Stomach (tissue), 9 donors: ENCODE measurements around the gene RABL6. TPM values are rescaled to one million over a fixed set of nuclear protein-coding genes. Genes with fewer than 3 reads are reported as not detected.

Experiments used
- DNase-seq, 2 donors: peaks; one replicate each; pipeline versions ENCODE4 v3.0.0 to v3.0.0-alpha.2; 2013 to 2019
- H3K27ac ChIP-seq, 5 donors: fragments of 200-600 bp in 4 of 5; sonication (generic) in 4 of 5; one replicate each; pipeline ENCODE4 v1.5.1; 2013 to 2019; ENCODE audit warnings: mild to moderate bottlenecking in 1 of 5, moderate library complexity in 1 of 5
- H3K27me3 ChIP-seq, 3 donors: fragments of 200-600 bp; sonication (generic); one replicate each; pipeline ENCODE4 v1.5.1; 2017 to 2019; ENCODE audit warnings: mixed run types in 1 of 3
- H3K36me3 ChIP-seq, 4 donors: fragments of 200-600 bp; sonication (generic); 1 replicate in 3 of 4; 2 replicates in 1 of 4; pipeline ENCODE4 v1.5.1; 2016 to 2019
- H3K4me1 ChIP-seq, 4 donors: fragments of 200-600 bp; sonication (generic); one replicate each; pipeline ENCODE4 v1.5.1; 2016 to 2019
- H3K4me3 ChIP-seq, 4 donors: fragments of 200-600 bp; sonication (generic) in 3 of 4; one replicate each; pipeline ENCODE4 v1.5.1; 2016 to 2019; ENCODE audit warnings: mild to moderate bottlenecking in 1 of 4
- H3K9me3 ChIP-seq, 4 donors: fragments of 200-600 bp; sonication (generic); one replicate each; pipeline ENCODE4 v1.5.1; 2016 to 2019
- EP300 ChIP-seq: sonication (generic); formaldehyde crosslinking; IDR thresholded peaks from one replicate; pipeline ENCODE4 v1.6.1; 2017; ENCODE audit warnings: antibody characterized with exemption
- POLR2A ChIP-seq, 4 donors: fragments of 450-650 bp; IDR thresholded peaks; one replicate each; pipeline ENCODE4 v1.6.1; 2016; ENCODE audit warnings: antibody characterized with exemption in 4 of 4, control low read depth in 2 of 4, mild to moderate bottlenecking in 1 of 4, moderate library complexity in 1 of 4
- POLR2AphosphoS5 ChIP-seq, 3 donors: sonication (generic); formaldehyde crosslinking; IDR thresholded peaks; one replicate each; pipeline ENCODE4 v1.6.1; 2016; ENCODE audit warnings: antibody characterized with exemption in 3 of 3
- whole genome bisulfite sequencing, 5 donors: extraction: QIAGEN DNeasy Blood & Tissue Kit in 3 of 5; methylation state at CpG; one replicate each; pipeline versions ENCODE4 v1.1.5 to v1.1.7; 2013 to 2018; 5-methylcytosine and 5-hydroxymethylcytosine counted together
- intact Hi-C: fragments of 100-400 bp; cut with DNase I; formaldehyde crosslinking; loops from one replicate; pipeline ENCODE4 v1.15.1; 2023; ENCODE audit warnings: low total_unique reads
- polyA plus RNA-seq, 3 donors: library from polyadenylated mRNA; stranded (reverse); fragments of 200-250 nt; gene quantifications; one replicate each; pipeline ENCODE4 v1.2.3, GENCODE V29; 2013
- total RNA-seq, 5 donors: library from RNA; depleted of rRNA; stranded (reverse); fragments of >200 nt; gene quantifications; one replicate each; pipeline versions ENCODE4 v1.1.0 to v1.2.3, GENCODE V29; 2014 to 2016
- TF ChIP-seq, protein P1 (sequence below), 7 experiments: fragments of 450-650 bp in 4 of 7; fragments of 200-600 bp in 3 of 7; sonication (generic) in 3 of 7; IDR thresholded peaks; one replicate each; pipeline ENCODE4 v1.5.1; 2016 to 2019; ENCODE audit warnings: antibody characterized with exemption in 7 of 7, control low read depth in 2 of 7, mild to moderate bottlenecking in 1 of 7
- donor health status: healthy with polysubstance abuse.
- donor health status: Bipolar disorder and iron deficiency.
- donor health status: healthy.

Gene RABL6
- total and polyA plus RNA-seq, 8 donors, result 47.4 to 615 (median 62.9) TPM

- 0 to 1% (median 1%) methylated on average over 20 to 77 of the region's 77 CpGs for WGBS, 5 donors
- H3K9me3 ChIP-seq, result no peaks in the 10 kb centered on the region
- H3K36me3 ChIP-seq, result peaks cover 8 to 12% (median 10%) of the 10 kb centered on the region in 4 donors
- peak within 1 kb of the TSS; percentile 85 to 99 (median 92) for H3K27ac ChIP-seq
- H3K27me3 ChIP-seq, result peaks cover 12 to 42% (median 29%) of the 10 kb centered on the region in 3 donors
- DNase-seq, result peak; percentile 99 to 100
- H3K4me3 ChIP-seq, result peak within 1 kb of the TSS; percentile 55 to 85 (median 61)
- intact Hi-C loops, result no loop called here
- H3K4me1 ChIP-seq, result peaks cover 35 to 75% (median 71%) of the 10 kb centered on the region in 4 donors
- TF ChIP-seq POLR2A (IDR thresholded peaks at IDR 0.05) (peak in 2 of 4 donors; percentile 24 to 82), POLR2AphosphoS5 (IDR thresholded peaks at IDR 0.05) (peak; percentile 20 to 94 (median 88))
- TF ChIP-seq, protein P1, sequence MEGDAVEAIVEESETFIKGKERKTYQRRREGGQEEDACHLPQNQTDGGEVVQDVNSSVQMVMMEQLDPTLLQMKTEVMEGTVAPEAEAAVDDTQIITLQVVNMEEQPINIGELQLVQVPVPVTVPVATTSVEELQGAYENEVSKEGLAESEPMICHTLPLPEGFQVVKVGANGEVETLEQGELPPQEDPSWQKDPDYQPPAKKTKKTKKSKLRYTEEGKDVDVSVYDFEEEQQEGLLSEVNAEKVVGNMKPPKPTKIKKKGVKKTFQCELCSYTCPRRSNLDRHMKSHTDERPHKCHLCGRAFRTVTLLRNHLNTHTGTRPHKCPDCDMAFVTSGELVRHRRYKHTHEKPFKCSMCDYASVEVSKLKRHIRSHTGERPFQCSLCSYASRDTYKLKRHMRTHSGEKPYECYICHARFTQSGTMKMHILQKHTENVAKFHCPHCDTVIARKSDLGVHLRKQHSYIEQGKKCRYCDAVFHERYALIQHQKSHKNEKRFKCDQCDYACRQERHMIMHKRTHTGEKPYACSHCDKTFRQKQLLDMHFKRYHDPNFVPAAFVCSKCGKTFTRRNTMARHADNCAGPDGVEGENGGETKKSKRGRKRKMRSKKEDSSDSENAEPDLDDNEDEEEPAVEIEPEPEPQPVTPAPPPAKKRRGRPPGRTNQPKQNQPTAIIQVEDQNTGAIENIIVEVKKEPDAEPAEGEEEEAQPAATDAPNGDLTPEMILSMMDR (IDR thresholded peaks at IDR 0.05), result no peak
Measured at GRCh38 chr9:136849038-136849959, 41.6 kb downstream of the RABL6 start, which contains the start of gene PHPT1. PHPT1 (plus strand) TSS chr9:136849409; CDS start chr9:136849431, 22 bp downstream.

DNA sequence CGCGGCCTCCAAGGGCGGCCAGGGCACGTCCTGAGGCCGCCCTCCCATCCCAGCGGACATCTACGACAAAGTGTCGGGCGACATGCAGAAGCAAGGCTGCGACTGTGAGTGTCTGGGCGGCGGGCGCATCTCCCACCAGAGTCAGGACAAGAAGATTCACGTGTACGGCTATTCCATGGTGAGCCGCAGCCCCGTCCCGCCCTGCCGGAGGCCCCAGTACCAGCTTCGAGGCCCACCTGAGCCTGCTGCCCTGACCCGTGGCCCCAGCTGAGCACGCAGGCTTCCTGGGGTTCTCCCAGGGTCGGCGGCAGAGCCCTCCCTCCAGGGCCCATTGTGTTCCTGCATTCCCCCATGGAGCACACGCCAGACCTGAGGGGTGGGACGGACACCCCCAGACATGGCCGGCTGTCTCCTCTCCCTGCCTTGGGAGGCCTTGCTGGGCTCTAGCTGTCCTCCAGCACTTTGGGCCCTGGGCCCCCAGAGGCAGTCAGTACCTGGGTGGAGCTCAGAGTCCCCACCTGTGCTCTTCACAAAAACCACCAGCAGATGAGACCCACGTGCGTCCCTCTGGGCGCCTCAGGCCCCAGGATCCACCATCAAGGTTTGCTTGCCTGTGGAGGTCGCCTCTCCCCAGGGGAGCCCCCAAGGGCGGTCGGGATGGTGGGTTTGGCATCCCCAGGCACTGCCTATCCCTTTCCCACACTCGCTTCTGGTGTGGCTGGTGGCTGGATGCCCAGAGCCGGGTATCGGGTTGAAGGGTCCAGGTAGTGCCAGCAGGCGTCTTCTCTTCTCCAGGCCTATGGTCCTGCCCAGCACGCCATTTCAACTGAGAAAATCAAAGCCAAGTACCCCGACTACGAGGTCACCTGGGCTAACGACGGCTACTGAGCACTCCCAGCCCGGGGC, 42.5 kb downstream of the RABL6 start:
- 32 to 58% (median 45%) methylated on average over 27 to 43 of the region's 43 CpGs for WGBS, 5 donors
- H3K9me3 ChIP-seq, result no peaks in the 10 kb centered on the region
- H3K4me1 ChIP-seq, result peaks cover 34 to 78% (median 70%) of the 10 kb centered on the region in 4 donors
- peaks cover 8 to 34% (median 23%) of the 10 kb centered on the region in 3 donors for H3K27me3 ChIP-seq
- no peak for DNase-seq
- peaks cover 8 to 12% (median 10%) of the 10 kb centered on the region in 4 donors for H3K36me3 ChIP-seq
- no peak for TF ChIP-seq POLR2AphosphoS5 (IDR thresholded peaks at IDR 0.05)
- no peak for TF ChIP-seq EP300
- TF ChIP-seq, protein P1 (IDR thresholded peaks at IDR 0.05), result no peak
- TF ChIP-seq POLR2A (IDR thresholded peaks at IDR 0.05), result no peak
- H3K27ac ChIP-seq, result peak overlapping the region; percentile 76 to 93 (median 91)
- H3K4me3 ChIP-seq, result peak overlapping the region; percentile 55 to 85 (median 61)
- intact Hi-C loops, result loop anchor here (10.0 kb wide), 1 partner anchor 95 kb away; the partner anchor contains the start of genes C8G and FBXW5

- TF ChIP-seq POLR2A (IDR thresholded peaks at IDR 0.05), result no peak
Measured at GRCh38 chr9:136850866-136851775, 43.4 kb downstream of the RABL6 start.

More at GRCh38 chr9:136850866-136851775, 43.4 kb downstream of the RABL6 start:
- peaks cover 31 to 76% (median 68%) of the 10 kb centered on the region in 4 donors for H3K4me1 ChIP-seq
- H3K9me3 ChIP-seq, result no peaks in the 10 kb centered on the region
- peaks cover 0 to 25% (median 13%) of the 10 kb centered on the region in 3 donors for H3K27me3 ChIP-seq
- intact Hi-C loops, result loop anchor here (10.0 kb wide), 1 partner anchor 94 kb away; the partner anchor contains the start of genes C8G and FBXW5
- DNase-seq, result peak in 1 of 2 donors; percentile 19
- peak overlapping the region in 2 of 4 donors; percentile 55 to 85 for H3K4me3 ChIP-seq
- peaks cover 8 to 12% (median 10%) of the 10 kb centered on the region in 4 donors for H3K36me3 ChIP-seq
- 78 to 89% (median 80%) methylated on average over 13 to 23 of the region's 23 CpGs for WGBS, 5 donors
- H3K27ac ChIP-seq, result no peak overlapping the region
